GM12865 (cell line): Measurements from ENCODE around the gene MERTK.

ENCODE experiments used
- DNase-seq: peaks from one replicate; pipeline ENCODE4 v3.0.0; 2010; ENCODE audit warnings: low read depth
- H3K4me3 ChIP-seq: 2 replicates; pipeline ENCODE4 v1.5.1; 2011; ENCODE audit warnings: mild to moderate bottlenecking, low read depth, low read length, control low read depth
- TF ChIP-seq, protein P1 (sequence below): IDR thresholded peaks from 2 replicates; pipeline ENCODE4 v1.5.1; 2011; ENCODE audit warnings: low read length, control low read depth, low read depth, inconsistent platforms; ENCODE audit not compliant: insufficient read depth; ENCODE audit errors: missing control alignments

The MERTK gene

DNA sequence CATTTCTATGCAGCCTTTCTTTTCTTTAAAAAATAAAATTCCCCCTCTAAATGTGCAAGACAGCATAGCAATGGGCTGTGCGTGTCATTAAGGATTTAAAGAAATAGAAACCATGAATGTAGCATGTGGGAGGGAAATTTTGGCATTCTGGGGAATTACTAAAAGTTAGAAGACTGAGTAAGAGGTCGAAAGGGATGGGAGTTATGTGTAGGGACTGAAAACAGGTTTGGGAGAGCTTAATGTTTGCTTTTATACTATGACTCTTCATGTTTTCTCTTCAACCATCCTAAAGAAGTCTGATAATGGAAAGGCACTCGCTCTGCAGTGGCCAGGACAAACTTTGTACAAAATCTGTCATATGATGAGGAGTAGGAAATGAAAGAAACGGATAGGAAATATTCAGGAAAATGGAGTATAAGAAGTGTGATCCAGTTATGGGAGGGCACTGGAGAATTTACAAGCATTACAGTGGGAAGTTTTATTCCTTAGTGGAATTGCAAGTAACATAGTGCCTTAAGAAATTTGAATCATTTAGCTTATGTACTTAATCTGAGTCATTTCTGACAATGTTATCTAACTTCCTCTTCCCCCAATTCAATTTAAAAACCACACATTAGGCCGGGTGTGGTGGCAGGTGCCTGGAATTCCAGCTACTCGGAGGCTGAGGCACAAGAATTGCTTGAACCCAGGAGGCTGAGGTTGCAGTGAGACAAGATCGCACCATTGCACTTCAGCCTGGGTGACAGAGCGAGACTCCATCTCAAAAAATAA lies 177.3 kb downstream of the MERTK start:
- no peak overlapping the region for H3K4me3 ChIP-seq
- peak; percentile 24 for DNase-seq
- TF ChIP-seq, protein P1, sequence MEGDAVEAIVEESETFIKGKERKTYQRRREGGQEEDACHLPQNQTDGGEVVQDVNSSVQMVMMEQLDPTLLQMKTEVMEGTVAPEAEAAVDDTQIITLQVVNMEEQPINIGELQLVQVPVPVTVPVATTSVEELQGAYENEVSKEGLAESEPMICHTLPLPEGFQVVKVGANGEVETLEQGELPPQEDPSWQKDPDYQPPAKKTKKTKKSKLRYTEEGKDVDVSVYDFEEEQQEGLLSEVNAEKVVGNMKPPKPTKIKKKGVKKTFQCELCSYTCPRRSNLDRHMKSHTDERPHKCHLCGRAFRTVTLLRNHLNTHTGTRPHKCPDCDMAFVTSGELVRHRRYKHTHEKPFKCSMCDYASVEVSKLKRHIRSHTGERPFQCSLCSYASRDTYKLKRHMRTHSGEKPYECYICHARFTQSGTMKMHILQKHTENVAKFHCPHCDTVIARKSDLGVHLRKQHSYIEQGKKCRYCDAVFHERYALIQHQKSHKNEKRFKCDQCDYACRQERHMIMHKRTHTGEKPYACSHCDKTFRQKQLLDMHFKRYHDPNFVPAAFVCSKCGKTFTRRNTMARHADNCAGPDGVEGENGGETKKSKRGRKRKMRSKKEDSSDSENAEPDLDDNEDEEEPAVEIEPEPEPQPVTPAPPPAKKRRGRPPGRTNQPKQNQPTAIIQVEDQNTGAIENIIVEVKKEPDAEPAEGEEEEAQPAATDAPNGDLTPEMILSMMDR, result no peak

DNA sequence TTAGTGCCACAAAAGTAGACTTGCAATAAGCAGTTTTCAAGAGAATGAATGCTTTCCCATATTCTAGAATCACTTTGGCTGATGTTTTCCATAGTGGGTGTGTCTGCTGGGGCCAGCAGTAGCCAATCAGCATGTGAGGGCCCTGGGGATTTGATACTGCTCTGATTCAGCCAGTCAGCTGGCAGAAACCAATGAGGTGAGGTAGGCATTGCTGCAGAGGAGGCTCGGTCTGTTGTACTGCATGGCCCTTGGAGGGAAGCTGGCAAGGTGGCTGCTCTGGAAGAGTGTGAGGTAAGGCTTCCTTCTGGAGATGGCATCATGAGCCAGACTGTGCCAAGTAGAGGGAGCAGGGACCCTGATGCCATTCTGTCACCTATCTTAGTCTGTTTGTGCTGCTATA lies 179.4 kb downstream of the MERTK start:
- no peak overlapping the region for H3K4me3 ChIP-seq
- TF ChIP-seq, protein P1, result no peak
- no peak for DNase-seq
